CD14-positive monocyte (primary cell): ENCODE measurements around the gene CHRNA1. TPM values are rescaled to one million over a fixed set of nuclear protein-coding genes. Genes with fewer than 3 reads are reported as not detected.

Experiments used
- DNase-seq, 3 donors: peaks; one replicate each; pipeline ENCODE4 v3.0.0-alpha.2; 2011 to 2022
- H2AFZ ChIP-seq: 2 replicates; pipeline ENCODE4 v1.6.0; 2012; ENCODE audit warnings: mild to moderate bottlenecking, low read depth, low read length, inconsistent platforms; ENCODE audit not compliant: insufficient read depth, poor library complexity, severe bottlenecking
- H3K27ac ChIP-seq, 2 donors: 1 replicate in 1 of 2; 2 replicates in 1 of 2; pipeline ENCODE4 v1.5.1; 2012 to 2013; ENCODE audit warnings: low read length in 2 of 2, control low read depth in 1 of 2, inconsistent platforms in 1 of 2, low read depth in 1 of 2, mild to moderate bottlenecking in 1 of 2
- H3K27me3 ChIP-seq, 2 donors: one replicate each; pipeline versions ENCODE4 v1.6.0 to v1.6.1; 2011 to 2013; ENCODE audit warnings: low read length in 2 of 2; ENCODE audit not compliant: control insufficient read depth in 2 of 2, insufficient read depth in 2 of 2
- H3K36me3 ChIP-seq, 2 donors: replicated peaks in 1 of 2; 1 replicate in 1 of 2; 2 replicates in 1 of 2; pipeline versions ENCODE4 v1.5.1 to v1.6.1; 2012 to 2013; ENCODE audit warnings: low read length in 2 of 2, control low read depth in 1 of 2, inconsistent platforms in 1 of 2, mild to moderate bottlenecking in 1 of 2; ENCODE audit not compliant: insufficient read depth in 2 of 2, control insufficient read depth in 1 of 2
- H3K4me1 ChIP-seq, 2 donors: 1 replicate in 1 of 2; 2 replicates in 1 of 2; pipeline versions ENCODE4 v1.5.1 to v1.6.1; 2012 to 2013; ENCODE audit warnings: low read length in 2 of 2, control low read depth in 1 of 2, inconsistent platforms in 1 of 2, mild to moderate bottlenecking in 1 of 2, moderate library complexity in 1 of 2; ENCODE audit not compliant: insufficient read depth in 2 of 2, control insufficient read depth in 1 of 2
- H3K4me2 ChIP-seq: replicated peaks from 2 replicates; pipeline ENCODE3; 2012; ENCODE audit warnings: low read length, moderate library complexity, mild to moderate bottlenecking; ENCODE audit not compliant: poor library complexity, severe bottlenecking; ENCODE audit errors: extremely low read depth
- H3K4me3 ChIP-seq, 3 experiments: fragments of 200-600 bp in 1 of 3; sonication (generic) in 1 of 3; replicated peaks in 1 of 3; 1 replicate in 2 of 3; 2 replicates in 1 of 3; pipeline ENCODE4 v1.5.1; 2011 to 2013; ENCODE audit warnings: low read length in 3 of 3, mild to moderate bottlenecking in 3 of 3, control low read depth in 2 of 3, low read depth in 2 of 3, inconsistent platforms in 1 of 3, moderate library complexity in 1 of 3
- H3K79me2 ChIP-seq: 2 replicates; pipeline ENCODE4 v1.6.0; 2012; ENCODE audit warnings: mild to moderate bottlenecking, control low read depth, inconsistent platforms, low read length, moderate library complexity; ENCODE audit not compliant: insufficient read depth
- H3K9ac ChIP-seq: 2 replicates; pipeline ENCODE4 v1.6.0; 2017; ENCODE audit warnings: low read length, mild to moderate bottlenecking; ENCODE audit not compliant: insufficient read depth, poor library complexity, severe bottlenecking
- H3K9me3 ChIP-seq, 2 donors: replicated peaks in 1 of 2; 1 replicate in 1 of 2; 2 replicates in 1 of 2; pipeline versions ENCODE4 v1.5.1 to v1.6.1; 2012 to 2013; ENCODE audit warnings: low read length in 2 of 2, control low read depth in 1 of 2; ENCODE audit not compliant: control insufficient read depth in 1 of 2, insufficient read depth in 1 of 2
- H4K20me1 ChIP-seq: 2 replicates; pipeline ENCODE4 v1.6.0; 2012; ENCODE audit warnings: mild to moderate bottlenecking, low read length, control low read depth, moderate library complexity; ENCODE audit not compliant: insufficient read depth
- H3K27ac Mint-ChIP-seq, 7 donors: one replicate each; pipeline ENCODE4 v1.8.0; 2020; ENCODE audit warnings: mild to moderate bottlenecking in 7 of 7, mixed read lengths in 7 of 7, moderate library complexity in 6 of 7, inconsistent platforms in 2 of 7
- H3K27me3 Mint-ChIP-seq, 3 donors: one replicate each; pipeline ENCODE4 v1.8.0; 2021 to 2022; ENCODE audit warnings: low read depth in 3 of 3, mild to moderate bottlenecking in 3 of 3, mixed read lengths in 3 of 3, moderate library complexity in 3 of 3, inconsistent platforms in 1 of 3
- H3K36me3 Mint-ChIP-seq, 2 donors: one replicate each; pipeline ENCODE4 v1.8.0; 2020; ENCODE audit warnings: mixed read lengths in 2 of 2, inconsistent platforms in 1 of 2, mild to moderate bottlenecking in 1 of 2
- H3K4me1 Mint-ChIP-seq: one replicate; pipeline ENCODE4 v1.8.0; 2020; ENCODE audit warnings: mild to moderate bottlenecking, mixed read lengths
- H3K4me3 Mint-ChIP-seq, 2 donors: one replicate each; pipeline ENCODE4 v1.8.0; 2020; ENCODE audit warnings: mild to moderate bottlenecking in 2 of 2, mixed read lengths in 2 of 2, moderate library complexity in 1 of 2
- H3K9me3 Mint-ChIP-seq, 7 donors: one replicate each; pipeline ENCODE4 v1.8.0; 2020 to 2022; ENCODE audit warnings: mixed read lengths in 7 of 7, mild to moderate bottlenecking in 6 of 7, moderate library complexity in 6 of 7, inconsistent platforms in 2 of 7
- WGBS: methylation state at CpG from one replicate; pipeline ENCODE4 v1.1.5; 2013; ENCODE audit warnings: missing lambda C conversion rate; ENCODE audit not compliant: insufficient coverage; 5-methylcytosine and 5-hydroxymethylcytosine counted together
- intact Hi-C, 2 donors: fragments of 100-400 bp; cut with micrococcal nuclease; formaldehyde crosslinking; loops; one replicate each; pipeline versions ENCODE4 v1.15.0 to v1.15.1; 2023
- polyA plus RNA-seq, 3 donors: library from polyadenylated mRNA; depleted of rRNA in 1 of 3; unstranded in 2 of 3; stranded (reverse) in 1 of 3; fragments of 300-500 nt in 2 of 3; fragments of >200 nt in 1 of 3; fragmentation: Illumina TruSeq in 2 of 3; gene quantifications; 1 replicate in 2 of 3; 2 replicates in 1 of 3; pipeline ENCODE4 v1.2.3, GENCODE V29; 2012 to 2021
- TF ChIP-seq, protein P1 (sequence below): fragments of 200-600 bp; IDR thresholded peaks from one replicate; pipeline ENCODE4 v1.8.0; 2022; ENCODE audit warnings: antibody characterized with exemption, mild to moderate bottlenecking

The CHRNA1 gene
- polyA plus RNA-seq, 3 donors, result not detected

DNA sequence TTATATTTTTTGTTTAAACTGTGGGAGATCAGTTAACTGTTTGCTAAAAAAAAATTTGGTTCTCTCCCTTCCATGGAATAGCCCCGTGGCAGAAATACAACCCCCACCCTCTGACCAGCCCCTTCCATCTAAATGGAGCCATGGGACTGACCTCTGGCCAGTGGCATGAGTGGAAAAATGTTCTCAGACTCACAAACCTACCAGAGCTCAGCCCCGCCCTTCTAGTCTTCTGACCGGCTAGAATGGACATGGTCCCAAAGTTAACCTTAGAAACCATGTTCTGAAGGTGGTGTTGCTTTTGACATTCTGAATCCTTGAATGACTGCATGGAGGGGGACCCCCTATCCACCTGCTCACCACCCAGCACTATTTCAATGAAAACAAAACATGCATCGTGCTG lies 1.3 kb upstream of the CHRNA1 start:
- TF ChIP-seq, protein P1, sequence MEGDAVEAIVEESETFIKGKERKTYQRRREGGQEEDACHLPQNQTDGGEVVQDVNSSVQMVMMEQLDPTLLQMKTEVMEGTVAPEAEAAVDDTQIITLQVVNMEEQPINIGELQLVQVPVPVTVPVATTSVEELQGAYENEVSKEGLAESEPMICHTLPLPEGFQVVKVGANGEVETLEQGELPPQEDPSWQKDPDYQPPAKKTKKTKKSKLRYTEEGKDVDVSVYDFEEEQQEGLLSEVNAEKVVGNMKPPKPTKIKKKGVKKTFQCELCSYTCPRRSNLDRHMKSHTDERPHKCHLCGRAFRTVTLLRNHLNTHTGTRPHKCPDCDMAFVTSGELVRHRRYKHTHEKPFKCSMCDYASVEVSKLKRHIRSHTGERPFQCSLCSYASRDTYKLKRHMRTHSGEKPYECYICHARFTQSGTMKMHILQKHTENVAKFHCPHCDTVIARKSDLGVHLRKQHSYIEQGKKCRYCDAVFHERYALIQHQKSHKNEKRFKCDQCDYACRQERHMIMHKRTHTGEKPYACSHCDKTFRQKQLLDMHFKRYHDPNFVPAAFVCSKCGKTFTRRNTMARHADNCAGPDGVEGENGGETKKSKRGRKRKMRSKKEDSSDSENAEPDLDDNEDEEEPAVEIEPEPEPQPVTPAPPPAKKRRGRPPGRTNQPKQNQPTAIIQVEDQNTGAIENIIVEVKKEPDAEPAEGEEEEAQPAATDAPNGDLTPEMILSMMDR, result no peak
- Mint-ChIP-seq H3K36me3 (no peaks in the 10 kb centered on the region), H3K9me3 (peaks cover 0 to 3% (median 0%) of the 10 kb centered on the region in 7 donors), H3K4me3 (no peak overlapping the region), H3K27me3 (peaks cover 21 to 53% (median 22%) of the 10 kb centered on the region in 3 donors), H3K4me1 (peaks cover 2% of the 10 kb centered on the region), H3K27ac (no peak overlapping the region)
- Histone ChIP-seq H2AFZ (no peak overlapping the region), H3K27ac (no peak overlapping the region), H3K27me3 (peaks cover 6 to 19% of the 10 kb centered on the region in 2 donors), H3K4me3 (no peak overlapping the region), H4K20me1 (no peaks in the 10 kb centered on the region), H3K9ac (no peak overlapping the region), H3K4me2 (no peak overlapping the region), H3K36me3 (no peaks in the 10 kb centered on the region), H3K79me2 (no peaks in the 10 kb centered on the region), H3K9me3 (no peaks in the 10 kb centered on the region), H3K4me1 (no peaks in the 10 kb centered on the region)
- no CpG with 5 or more reads among the region's 4 CpGs for WGBS
- no peak for DNase-seq
- intact Hi-C loops, result no loop called here

DNA sequence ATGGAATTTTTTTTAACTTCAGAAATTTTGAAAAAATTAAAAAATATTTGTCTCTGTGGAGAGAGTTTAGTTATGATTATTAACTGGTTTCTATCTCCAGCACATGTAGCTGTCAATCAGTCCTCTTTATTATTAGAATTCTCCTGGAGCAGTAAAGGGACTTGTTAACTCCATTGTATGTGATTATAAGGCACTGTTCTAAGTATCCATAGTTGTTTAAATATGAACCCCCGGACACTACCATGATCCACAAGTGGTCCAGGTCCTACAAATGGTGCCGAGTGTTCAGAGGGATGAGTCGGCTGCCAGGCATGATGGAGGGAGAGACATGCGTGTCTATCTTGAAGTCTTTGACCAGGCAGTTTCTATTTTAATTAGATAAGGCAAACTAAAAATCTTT lies 492 bp downstream of the CHRNA1 start:
- H3K27ac Mint-ChIP-seq, result no peak overlapping the region
- H3K4me2 ChIP-seq, result no peak overlapping the region

More for the DNA sequence above, 492 bp downstream of the CHRNA1 start:
- peaks cover 6 to 21% of the 10 kb centered on the region in 2 donors for H3K27me3 ChIP-seq
- H3K36me3 ChIP-seq, result no peaks in the 10 kb centered on the region
- H3K36me3 Mint-ChIP-seq, result no peaks in the 10 kb centered on the region
- no peak overlapping the region for H3K4me3 Mint-ChIP-seq
- H2AFZ ChIP-seq, result no peak overlapping the region
- H3K27ac ChIP-seq, result no peak overlapping the region
- peaks cover 2% of the 10 kb centered on the region for H3K4me1 Mint-ChIP-seq
- no peaks in the 10 kb centered on the region for H4K20me1 ChIP-seq
- intact Hi-C loops, result no loop called here
- no peaks in the 10 kb centered on the region for H3K4me1 ChIP-seq
- peaks cover 0 to 3% (median 0%) of the 10 kb centered on the region in 7 donors for H3K9me3 Mint-ChIP-seq
- TF ChIP-seq, protein P1, result no peak
- H3K4me3 ChIP-seq, result no peak overlapping the region
- peaks cover 22 to 54% (median 23%) of the 10 kb centered on the region in 3 donors for H3K27me3 Mint-ChIP-seq
- H3K79me2 ChIP-seq, result no peaks in the 10 kb centered on the region
- no CpG with 5 or more reads among the region's 4 CpGs for WGBS
- H3K9ac ChIP-seq, result no peak overlapping the region
- DNase-seq, result no peak
- H3K9me3 ChIP-seq, result no peaks in the 10 kb centered on the region
